GM18499 (cell line): Measurements from ENCODE around the gene MMP2.

Experiments used
- ATAC-seq: cut with Tn5 transposase; IDR thresholded peaks from one replicate; pipeline ENCODE4 v1.9.1; 2021; ENCODE audit warnings: moderate number of reproducible peaks; ENCODE audit not compliant: insufficient read depth, unreplicated experiment

MMP2 gene

DNA sequence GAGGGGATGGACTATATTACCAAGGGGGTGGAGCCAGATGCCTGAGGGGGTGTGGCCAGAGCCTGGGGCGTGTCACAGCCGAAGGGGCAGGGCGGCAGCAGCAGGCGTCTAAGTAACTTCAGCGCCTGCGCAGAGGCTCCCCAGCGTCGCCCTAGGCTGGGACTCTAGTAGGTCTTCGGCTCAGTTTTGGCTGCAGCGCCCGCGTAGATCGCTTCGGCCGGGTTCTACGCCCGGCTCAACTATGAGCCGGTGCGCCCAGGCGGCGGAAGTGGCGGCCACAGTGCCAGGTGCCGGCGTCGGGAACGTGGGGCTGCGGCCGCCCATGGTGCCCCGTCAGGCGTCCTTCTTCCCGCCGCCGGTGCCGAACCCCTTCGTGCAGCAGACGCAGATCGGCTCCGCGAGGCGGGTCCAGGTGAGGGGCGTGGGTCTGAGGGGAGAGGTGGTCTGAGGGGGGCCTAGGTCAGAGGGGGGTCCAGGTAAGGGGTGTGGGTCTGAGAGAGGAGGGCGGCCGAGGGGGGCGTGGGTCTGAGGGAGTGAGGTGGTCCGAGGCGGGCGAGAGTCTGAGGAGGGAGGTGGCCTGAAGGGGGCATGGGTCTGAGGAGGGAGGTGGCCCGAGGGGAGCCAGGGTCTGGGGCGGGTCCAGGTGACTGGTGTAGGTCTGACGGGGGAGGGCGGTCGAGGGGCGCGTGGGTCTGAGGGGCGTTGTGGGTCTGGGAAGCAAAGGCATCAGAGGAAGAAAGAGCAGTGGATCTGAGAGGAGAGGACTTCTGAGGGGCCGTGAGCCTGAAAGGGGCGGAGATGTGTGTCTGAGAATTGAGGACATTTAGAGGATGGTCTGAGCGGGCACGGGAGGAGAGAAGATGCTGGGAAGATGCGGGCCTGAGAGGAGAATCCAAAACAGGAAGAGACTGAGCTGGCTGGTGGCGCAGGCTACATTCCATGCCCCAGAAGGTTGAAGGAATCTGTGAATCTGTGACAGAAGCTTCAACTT, 30.2 kb downstream of the MMP2 start, which contains the start of gene LPCAT2:
Gene LPCAT2, plus strand, starts transcription at position 132 of the 991 bp plus-strand sequence. Its CDS starts 110 bp downstream, at position 242.
- ATAC-seq: no peak

DNA sequence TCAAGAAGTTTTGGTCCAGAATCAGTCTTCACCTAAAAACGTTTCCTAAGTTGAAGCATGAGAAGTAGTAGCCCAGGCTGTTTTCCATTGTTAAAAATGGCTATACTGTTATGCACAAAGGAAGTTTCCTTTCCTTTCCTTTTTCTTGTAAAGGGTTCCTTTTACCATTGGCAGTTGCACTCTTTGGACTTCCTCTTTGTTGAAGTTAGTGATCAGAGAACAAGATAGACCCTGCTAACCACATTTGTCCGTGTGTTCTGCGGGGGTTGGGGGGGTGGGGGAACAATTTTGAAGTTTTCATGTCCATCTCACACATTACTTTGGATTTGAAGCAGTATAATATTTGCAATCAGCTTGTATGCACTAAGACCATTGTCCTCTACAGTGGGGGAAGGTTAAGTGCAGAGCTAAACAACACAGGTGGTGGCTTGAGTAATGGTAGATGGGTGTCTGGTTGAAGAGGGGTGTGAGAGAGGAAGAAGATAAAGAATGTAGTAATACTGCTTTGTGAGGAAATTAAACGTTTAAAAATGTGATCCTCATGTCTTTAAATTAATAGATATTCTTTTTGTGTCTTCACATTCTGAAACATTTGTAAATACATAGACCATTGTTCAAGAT, 31.3 kb downstream of the MMP2 start:
- no peak for ATAC-seq

DNA sequence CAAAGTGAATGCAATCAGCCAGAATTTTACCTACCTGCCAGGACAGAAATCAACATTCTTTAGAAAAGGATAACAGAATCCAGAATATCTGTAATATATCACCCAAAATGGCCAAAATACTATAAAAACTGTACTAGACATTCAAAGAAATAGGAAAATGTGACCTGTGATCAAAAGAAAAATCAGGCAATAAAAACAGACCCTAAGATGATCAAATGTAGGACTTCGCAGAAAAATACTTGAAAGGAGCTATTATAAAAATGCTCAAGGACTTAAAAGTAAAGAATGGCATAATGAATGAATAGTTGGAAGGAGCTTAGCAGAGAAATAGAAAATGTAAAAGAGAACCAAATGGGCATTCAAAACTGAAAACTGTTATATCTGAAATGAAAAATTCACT, 33.9 kb downstream of the MMP2 start:
- ATAC-seq: no peak

DNA sequence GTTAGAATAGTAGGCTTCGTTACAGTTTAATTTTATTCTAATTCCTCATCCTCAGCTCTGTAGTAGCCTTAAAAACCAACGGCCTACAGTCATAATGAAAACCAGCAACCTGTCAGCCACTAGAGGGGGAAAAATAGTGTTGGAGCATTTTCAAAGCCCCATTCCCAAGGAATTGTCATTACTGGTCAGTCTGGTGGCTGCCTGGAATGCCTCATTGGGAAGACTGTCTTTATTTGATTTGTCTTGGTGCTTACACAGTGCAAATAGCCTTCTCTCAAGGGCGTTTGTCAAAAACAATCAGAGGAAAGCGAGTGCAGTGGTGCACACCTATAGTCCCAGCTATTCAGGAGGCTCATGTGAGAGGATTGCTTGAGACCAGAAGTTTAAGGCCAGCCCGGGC, 34.6 kb downstream of the MMP2 start:
- no peak for ATAC-seq

DNA sequence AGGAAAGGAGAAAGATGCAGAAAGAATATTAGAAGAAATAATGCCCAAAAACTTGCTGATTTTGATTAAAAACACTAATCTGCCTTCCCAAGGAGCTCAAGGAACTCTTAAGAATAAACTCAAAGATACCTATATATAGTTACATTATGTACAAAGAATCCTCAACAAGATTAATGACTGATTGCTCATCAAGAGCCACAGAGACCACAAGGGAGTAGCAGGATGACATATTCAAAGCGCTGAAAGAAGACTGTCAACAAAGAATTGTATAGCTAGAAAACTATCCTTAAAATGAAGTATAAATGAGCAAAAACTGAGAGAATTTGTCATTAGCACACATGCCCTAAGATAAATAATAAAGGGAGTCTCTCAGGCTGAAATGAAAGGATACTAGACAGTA, 36.1 kb downstream of the MMP2 start:
- ATAC-seq: no peak

DNA sequence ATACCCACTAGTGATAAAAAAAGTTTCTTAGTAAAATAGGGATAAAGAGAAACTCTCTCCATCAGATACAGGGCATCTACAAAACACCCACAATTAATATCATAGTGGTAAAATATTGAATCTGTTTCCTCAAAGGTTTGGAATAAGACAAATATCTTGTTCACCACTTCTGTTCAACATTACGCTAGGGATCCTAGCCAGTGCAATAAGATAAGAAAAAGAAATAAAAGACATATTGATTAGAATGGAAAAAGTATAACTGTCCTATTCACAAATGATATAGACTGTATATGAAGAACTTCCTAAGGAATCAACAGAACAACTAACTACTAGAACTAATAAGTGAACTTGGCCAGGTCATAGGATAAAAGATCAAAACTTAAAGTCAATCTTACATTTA, 42.8 kb downstream of the MMP2 start:
- ATAC-seq: no peak

DNA sequence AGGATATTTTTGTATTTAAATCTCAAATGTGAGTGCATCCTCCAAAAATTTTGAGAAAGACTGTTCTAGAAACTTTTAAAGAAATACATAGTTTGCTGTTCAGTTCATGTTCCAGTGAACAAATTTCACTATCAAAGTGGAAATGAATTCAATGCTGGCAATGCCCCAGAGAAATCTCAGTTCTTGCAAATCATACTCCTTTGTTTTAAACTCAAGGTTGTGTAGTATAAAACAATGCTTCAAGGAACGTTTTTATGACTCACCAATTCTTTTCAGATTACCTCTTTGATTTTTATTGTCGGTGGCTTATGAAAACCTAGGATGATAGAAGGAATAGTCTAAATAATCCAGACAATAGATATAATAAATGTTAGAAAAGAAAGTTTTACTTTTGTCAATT, 47.4 kb downstream of the MMP2 start:
- no peak for ATAC-seq

DNA sequence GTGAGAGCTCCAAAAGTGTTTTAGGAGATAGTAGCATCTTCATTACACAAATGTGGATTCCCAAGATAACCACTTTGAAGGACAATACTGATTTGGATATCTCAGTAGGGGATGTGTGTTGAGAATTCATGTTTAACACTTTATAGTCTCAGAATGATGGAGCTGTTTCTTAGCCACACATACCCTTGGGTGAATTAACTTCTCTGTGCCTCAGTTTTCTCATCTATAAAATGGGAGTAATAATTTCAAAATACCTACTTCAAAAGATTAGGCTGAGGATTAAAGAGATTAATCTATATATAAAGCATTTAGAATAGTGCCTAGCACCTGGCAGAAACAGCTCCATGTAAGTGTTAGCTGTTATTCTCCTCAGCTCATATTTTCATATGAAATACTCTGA, 48.9 kb downstream of the MMP2 start:
- no peak for ATAC-seq

DNA sequence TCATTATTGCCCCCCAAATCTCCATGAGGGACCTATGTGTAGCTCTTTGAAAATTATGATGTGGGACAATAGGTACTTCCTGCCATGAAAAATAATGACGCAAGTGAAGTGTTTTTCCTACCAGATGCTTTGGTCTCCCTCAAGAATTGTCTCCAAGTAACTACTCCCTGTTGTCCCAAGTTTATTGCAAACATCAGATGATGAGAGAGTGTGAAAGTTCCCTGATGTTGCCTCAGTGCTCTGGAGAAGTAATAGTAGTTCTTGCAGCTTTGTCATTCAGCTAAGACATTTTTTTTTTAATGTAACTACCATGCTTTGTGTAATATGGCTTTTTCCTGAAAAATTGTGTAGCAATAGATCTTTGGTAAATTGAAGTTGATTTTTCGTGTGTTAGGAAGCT, 50.0 kb downstream of the MMP2 start:
- no peak for ATAC-seq

DNA sequence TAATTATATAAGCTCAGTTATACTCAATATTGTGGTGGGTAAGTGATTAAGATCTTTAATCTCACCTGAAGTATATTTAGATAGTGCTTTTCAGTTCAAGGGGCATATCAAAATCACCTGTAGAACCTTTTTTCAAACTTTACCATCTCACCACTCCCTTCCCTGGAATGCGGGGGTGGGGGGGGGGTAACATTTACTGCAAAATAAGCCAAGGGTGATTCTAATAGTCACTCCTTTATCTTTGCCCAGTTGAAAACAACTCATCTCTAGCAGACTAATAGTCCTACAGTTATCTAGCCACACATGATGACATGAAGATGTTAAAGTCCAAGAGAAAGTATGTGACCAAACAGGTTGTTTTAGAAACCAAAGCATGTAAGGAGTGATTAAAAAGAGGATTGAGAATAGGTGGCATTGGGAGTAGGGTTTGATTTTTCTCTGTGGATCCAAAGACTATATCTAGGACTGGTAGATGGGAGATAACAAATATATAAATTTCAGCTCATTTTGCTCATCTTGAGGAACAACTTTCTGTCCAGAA, 51.4 kb downstream of the MMP2 start:
- ATAC-seq: no peak

DNA sequence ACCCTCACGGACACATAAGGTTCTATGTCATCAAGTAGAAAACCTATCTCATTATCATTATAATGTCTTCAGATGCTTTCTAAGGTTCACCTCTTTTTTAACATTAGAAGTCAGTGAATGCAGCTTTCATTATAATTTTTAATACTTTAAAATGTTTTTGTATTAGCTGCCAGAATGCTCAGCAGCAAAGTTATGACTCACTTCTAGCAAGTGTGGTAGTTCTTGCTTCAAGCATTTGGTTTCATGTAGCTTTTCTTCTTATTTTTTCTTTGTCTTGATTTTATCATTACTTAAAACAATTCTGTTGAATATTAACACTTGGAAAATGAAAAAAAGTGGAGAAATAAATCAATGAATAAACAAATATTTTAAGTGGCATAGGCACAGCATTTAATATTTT, 53.2 kb downstream of the MMP2 start:
- no peak for ATAC-seq

DNA sequence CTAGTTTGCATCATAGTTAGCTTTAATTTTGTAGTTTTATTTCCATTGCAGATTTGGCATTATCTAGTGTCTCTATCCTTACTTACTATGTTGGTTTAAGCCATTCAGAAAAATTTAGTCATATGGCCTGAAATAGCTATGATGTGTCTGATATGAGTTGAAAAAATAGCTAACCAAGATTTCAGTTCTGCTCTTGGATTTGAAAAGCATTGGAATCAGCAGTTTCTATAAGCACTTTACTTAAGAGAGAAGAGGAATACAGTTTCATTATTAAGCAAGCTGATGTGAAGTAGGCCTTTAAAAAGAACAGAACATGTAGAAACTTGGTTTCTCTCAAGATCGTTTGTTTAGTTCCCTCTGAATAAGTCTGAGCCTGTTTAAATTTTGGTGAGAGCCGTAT, 55.8 kb downstream of the MMP2 start:
- ATAC-seq: no peak

DNA sequence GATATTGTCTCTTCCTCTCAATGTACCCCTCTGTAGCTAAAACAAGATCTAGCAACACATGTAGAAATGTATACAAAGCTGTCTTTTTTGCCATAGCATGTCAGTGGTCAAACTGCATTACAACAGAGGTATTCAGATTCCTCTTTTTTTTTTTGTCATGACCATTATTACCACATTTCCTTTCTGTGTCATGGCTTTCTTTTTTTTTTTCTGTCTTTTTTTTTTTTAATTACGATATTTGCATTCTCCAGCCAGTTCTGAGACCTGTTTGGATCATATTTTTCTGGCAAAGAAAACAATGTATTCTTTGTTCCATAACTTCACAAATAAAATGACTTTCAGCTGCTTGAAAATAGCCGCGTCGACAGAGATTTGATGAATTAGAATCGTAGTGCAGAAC, 60.1 kb downstream of the MMP2 start:
- no peak for ATAC-seq

DNA sequence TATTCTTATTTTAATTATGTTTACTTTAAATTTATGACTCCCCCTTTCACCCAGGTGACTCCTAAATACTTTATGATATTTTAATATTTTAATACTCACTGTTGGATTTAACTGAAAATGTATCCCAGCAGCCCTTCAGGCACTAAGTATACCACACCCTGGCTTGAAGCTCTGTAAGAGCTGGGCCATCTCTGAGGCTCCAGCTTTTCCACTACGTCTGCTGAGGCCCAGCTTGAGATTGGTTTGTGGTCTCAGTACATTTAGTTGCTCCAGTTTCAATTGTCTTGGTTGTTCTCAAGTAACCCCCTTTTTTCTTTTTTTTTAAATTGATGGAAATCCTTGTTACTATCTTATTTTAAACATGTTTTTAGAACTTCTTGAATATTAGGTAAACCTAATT, 60.5 kb downstream of the MMP2 start:
- ATAC-seq: no peak

DNA sequence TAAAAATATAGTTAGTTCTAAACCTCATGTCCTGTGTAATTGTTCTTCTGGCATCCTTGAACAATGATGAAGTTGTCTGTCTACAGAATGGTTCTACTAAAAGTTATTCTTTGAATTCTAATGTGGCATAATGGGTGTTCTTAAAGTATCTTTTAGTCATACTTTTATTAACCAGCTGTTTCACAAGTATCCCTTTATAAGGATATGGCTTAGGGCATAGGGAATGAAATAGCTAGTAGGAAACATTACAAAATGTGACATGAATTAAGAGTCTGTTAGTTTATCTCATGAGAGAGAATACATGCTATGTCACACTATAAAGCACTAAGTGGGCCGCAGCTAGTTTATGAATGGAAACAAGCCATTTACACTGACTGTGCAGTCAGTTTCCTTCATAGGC, 61.2 kb downstream of the MMP2 start:
- ATAC-seq: no peak

DNA sequence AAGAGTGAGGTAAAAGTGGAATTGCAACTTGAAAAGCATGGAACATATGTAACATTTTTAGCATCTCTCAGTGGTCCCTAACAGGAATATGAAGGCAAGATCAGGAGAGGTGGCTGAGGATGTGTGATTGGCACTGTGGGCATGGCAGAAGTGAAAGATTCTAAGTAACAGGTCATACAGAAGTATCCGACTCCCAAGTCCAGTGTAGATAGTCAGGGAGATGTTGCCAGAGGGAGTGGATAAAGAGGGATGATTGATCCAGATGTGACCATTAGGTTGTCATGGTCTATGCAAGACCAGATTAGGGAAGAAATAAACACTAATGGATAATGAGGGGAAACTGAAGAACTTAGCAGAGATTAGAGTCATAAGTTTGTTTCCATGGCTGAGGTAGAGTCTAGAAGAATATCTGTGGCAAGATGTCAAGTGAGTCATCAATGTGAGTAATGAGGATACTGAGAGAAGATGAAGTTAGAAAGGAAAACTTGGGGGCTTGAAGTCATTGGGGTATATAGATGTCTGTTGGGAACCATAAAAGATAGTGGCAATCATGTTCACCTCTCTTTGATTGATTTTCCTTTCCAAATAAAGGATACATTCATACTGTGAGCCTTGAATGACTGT, 63.6 kb downstream of the MMP2 start:
- no peak for ATAC-seq

DNA sequence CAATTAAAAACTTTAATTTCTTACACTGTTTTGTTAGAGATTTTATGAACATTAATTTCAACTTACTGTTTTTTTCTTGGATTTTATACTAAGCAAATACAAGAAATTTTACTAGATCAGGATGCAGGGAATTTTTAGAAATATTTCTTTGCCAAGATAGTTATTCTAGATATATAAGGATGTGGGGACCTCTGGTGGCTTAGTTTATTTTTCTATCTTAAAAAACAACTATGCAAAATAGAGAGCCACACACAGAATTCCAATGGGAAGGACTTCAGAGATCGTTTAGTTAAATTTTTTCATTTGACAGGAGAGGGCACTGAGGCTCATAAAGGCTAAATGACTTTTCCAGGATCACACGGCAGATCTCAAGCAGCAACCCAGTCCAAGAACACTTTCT, 64.5 kb downstream of the MMP2 start:
- no peak for ATAC-seq

DNA sequence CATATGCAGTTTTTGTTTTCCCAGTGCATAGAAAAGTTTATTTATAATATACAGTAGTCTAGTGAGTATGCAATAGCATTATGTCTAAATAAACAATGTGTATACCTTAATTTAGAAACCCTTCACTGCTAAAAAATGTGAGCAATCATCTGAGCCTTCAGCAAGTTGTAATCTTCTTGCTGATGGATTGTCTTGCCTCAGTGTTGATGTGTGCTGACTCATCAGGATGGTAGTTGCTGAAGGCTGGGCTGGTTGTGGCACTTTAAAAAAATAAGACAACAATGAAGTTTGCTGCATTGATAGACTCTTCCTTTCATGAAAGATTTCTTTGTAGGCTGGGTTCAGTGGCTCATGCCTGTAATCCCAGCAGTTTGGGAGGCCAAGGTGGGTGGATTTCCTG, 73.6 kb downstream of the MMP2 start:
- no peak for ATAC-seq

DNA sequence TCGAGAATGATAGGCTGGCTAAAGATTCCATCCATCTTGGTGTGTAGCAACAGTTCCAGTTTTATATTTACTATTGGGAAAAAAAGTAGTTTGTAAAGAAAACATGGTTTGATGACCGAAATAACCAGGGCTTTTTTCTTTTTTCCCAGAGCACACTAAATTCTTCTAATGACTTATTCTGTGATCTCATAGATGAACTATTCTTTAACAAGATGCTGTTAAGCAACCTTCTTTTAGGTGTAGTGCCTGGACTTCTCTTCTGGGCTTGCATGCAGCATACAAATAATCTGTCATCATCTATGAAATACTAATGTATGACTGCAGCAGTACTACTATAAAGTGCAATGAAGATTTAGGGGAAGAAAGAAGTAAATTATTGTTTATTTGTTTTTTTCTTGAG, 76.4 kb downstream of the MMP2 start:
- no peak for ATAC-seq
